C4-2B (cell line): Measurements from ENCODE around the gene NINL.

Source experiments
- H3K27ac ChIP-seq: fragments of 450-650 bp; 2 replicates; pipeline ENCODE4 v1.5.1; 2017
- ZFX ChIP-seq: fragments of 450-650 bp; IDR thresholded peaks from 2 replicates; pipeline ENCODE4 v1.6.1; 2017
- TF ChIP-seq, protein P1 (sequence below): fragments of 450-650 bp; conservative IDR thresholded peaks from 2 replicates; pipeline ENCODE4 v1.5.1; 2017; ENCODE audit warnings: mild to moderate bottlenecking

NINL gene

DNA sequence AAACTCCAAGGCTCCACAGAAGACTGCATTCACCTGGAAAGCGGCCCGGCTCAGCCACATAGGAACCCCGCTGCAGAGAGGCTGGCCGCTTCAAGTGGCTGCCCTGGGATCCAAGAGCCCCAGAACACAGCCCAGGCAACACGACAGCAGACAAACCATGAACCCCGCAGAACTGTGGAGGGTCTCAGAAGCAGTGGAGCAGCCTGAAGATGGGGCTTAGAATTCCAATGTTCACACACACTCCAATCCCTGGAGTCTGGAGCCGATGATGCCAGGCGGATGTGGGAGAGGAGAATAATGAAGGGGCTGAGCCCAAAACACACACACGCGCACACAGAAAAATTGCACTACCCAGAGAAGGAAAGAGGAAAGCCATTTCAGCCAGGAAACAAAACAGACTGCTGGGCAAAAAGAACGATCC lies 52.4 kb downstream of the NINL start:
- no peak overlapping the region for H3K27ac ChIP-seq
- no peak for TF ChIP-seq ZFX
- TF ChIP-seq, protein P1, sequence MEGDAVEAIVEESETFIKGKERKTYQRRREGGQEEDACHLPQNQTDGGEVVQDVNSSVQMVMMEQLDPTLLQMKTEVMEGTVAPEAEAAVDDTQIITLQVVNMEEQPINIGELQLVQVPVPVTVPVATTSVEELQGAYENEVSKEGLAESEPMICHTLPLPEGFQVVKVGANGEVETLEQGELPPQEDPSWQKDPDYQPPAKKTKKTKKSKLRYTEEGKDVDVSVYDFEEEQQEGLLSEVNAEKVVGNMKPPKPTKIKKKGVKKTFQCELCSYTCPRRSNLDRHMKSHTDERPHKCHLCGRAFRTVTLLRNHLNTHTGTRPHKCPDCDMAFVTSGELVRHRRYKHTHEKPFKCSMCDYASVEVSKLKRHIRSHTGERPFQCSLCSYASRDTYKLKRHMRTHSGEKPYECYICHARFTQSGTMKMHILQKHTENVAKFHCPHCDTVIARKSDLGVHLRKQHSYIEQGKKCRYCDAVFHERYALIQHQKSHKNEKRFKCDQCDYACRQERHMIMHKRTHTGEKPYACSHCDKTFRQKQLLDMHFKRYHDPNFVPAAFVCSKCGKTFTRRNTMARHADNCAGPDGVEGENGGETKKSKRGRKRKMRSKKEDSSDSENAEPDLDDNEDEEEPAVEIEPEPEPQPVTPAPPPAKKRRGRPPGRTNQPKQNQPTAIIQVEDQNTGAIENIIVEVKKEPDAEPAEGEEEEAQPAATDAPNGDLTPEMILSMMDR, result no peak

- TF ChIP-seq, protein P1, result no peak
- TF ChIP-seq ZFX, result no peak
- H3K27ac ChIP-seq, result no peak overlapping the region
Measured at GRCh38 chr20:25532015-25532751, 53.1 kb downstream of the NINL start.

GRCh38 chr20:25529295-25529951 lies 55.9 kb downstream of the NINL start:
- H3K27ac ChIP-seq, result no peak overlapping the region
- TF ChIP-seq ZFX, result no peak
- TF ChIP-seq, protein P1, result no peak

GRCh38 chr20:25527949-25528348 lies 57.4 kb downstream of the NINL start:
- no peak overlapping the region for H3K27ac ChIP-seq
- TF ChIP-seq, protein P1, result no peak
- no peak for TF ChIP-seq ZFX

GRCh38 chr20:25526446-25526845 lies 58.9 kb downstream of the NINL start:
- no peak overlapping the region for H3K27ac ChIP-seq
- no peak for TF ChIP-seq ZFX
- TF ChIP-seq, protein P1, result no peak

DNA sequence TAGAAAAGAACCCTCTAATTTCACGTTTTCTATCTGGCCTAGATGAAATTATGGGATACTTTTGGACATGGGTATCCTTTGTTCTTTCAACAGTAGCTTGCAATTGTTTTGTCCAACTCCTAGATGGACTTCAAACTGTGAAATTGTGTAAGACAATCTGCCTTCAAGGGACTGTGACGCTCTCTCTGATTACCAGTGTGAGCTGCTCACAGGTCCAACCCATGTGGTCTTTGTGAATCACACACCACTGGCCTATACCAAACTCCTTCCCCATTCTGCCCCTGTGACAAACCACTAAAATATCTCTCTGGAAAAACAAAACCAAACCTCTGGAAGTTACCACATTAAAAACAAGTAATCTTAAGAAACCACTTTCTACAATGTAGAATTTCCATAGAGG lies 59.5 kb downstream of the NINL start:
- H3K27ac ChIP-seq, result no peak overlapping the region
- no peak for TF ChIP-seq ZFX
- TF ChIP-seq, protein P1, result no peak

- no peak overlapping the region for H3K27ac ChIP-seq
- TF ChIP-seq ZFX, result no peak
- TF ChIP-seq, protein P1, result no peak
Measured at GRCh38 chr20:25525295-25525694, 60.0 kb downstream of the NINL start.
